ENCODE measurements around the gene PCIF1. TPM values are rescaled to one million over a fixed set of nuclear protein-coding genes. Genes with fewer than 3 reads are reported as not detected.

The PCIF1 gene
- total and polyA plus RNA-seq, 2 experiments from 2014 or later = 11.8 to 26.0 TPM

DNA sequence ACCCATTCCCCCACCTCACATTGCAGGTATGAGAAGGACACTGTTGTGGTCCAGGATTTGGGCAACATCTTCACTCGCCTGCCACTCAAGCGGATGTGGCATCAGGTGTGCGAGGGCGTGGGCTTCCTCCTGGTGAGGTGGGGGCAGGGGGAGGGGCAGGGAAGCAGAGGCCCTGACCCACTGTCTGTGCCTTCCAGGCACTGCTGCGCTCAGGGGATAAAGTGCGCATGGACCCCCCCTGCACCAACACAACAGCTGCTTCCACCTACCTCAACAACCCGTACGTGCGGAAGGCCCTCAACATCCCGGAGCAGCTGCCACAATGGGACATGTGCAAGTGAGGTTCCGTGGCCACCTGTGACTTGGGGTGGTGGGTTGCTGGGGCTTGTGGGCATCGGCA, 39.7 kb upstream of the PCIF1 start:
- H3K4me3 ChIP-seq = no peak overlapping the region
- no peak overlapping the region for H3K27ac ChIP-seq
- no peaks in the 10 kb centered on the region for H3K27me3 ChIP-seq
- 90% methylated on average over 11 of the region's 12 CpGs for WGBS (ENCODE audit: low lambda C conversion rate, missing lambda C conversion rate)
- H3K36me3 ChIP-seq (replicated peaks; ENCODE audit: insufficient read depth, low read depth) = no peaks in the 10 kb centered on the region
- no peaks in the 10 kb centered on the region for H4K20me1 ChIP-seq (ENCODE audit: insufficient read depth, poor library complexity, severe bottlenecking)
- TF ChIP-seq EZH2 (IDR thresholded peaks at IDR 0.05; ENCODE audit: borderline replicate concordance) (no peak), CTCF (IDR thresholded peaks at IDR 0.05; ENCODE audit: poor library complexity) (no peak), EZH2phosphoT487 (IDR thresholded peaks at IDR 0.05; ENCODE audit: low read depth, severe bottlenecking, unreplicated experiment) (no peak)
- no peak overlapping the region for H2AFZ ChIP-seq
- H3K9me3 ChIP-seq (ENCODE audit: low read depth) = no peaks in the 10 kb centered on the region
- H3K4me2 ChIP-seq = no peak overlapping the region
- no peaks in the 10 kb centered on the region for H3K9me2 ChIP-seq (replicated peaks; ENCODE audit: insufficient read depth)
- peaks cover 8% of the 10 kb centered on the region for H3K4me1 ChIP-seq (ENCODE audit: insufficient read depth)
- peaks cover 30% of the 10 kb centered on the region for H3K79me2 ChIP-seq
- DNase-seq (ENCODE audit: low spot score) = no peak

- H3K27ac ChIP-seq = no peak overlapping the region
- peaks cover 19% of the 10 kb centered on the region for H3K79me2 ChIP-seq
- 96% methylated on average over 14 of the region's 14 CpGs for WGBS (ENCODE audit: low lambda C conversion rate, missing lambda C conversion rate)
- H3K4me1 ChIP-seq (ENCODE audit: insufficient read depth) = peaks cover 8% of the 10 kb centered on the region
- H4K20me1 ChIP-seq (ENCODE audit: insufficient read depth, poor library complexity, severe bottlenecking) = no peaks in the 10 kb centered on the region
- H3K27me3 ChIP-seq = no peaks in the 10 kb centered on the region
- DNase-seq (ENCODE audit: low spot score) = no peak
- no peaks in the 10 kb centered on the region for H3K9me2 ChIP-seq (replicated peaks; ENCODE audit: insufficient read depth)
- H3K9me3 ChIP-seq (ENCODE audit: low read depth) = no peaks in the 10 kb centered on the region
- H2AFZ ChIP-seq = no peak overlapping the region
- no peak overlapping the region for H3K4me3 ChIP-seq
- no peak for TF ChIP-seq CTCF (IDR thresholded peaks at IDR 0.05; ENCODE audit: poor library complexity)
- TF ChIP-seq EZH2phosphoT487 (IDR thresholded peaks at IDR 0.05; ENCODE audit: low read depth, severe bottlenecking, unreplicated experiment) = no peak
- TF ChIP-seq EZH2 (IDR thresholded peaks at IDR 0.05; ENCODE audit: borderline replicate concordance) = no peak
- no peaks in the 10 kb centered on the region for H3K36me3 ChIP-seq (replicated peaks; ENCODE audit: insufficient read depth, low read depth)
- no peak overlapping the region for H3K4me2 ChIP-seq
Observed at GRCh38 chr20:45896641-45897161, 37.8 kb upstream of the PCIF1 start.

DNA sequence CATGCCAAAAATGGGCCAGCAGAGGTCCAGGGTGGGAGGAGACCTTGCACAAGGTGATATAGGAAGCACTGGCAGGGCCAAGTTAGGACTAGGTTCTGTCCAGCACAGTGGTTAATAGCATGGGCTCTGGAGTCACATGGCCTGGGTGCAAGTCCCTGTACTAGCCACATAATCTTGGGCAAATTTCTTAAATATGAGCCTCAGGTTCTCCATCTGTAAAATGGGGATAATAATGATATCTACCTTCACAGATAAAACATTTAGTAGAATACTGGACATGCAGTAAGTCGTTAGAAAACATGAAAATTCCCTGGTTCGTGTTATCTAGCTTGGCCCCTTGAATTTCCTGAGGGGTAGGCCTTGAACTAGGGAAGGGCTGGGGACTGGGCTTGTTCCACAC, 37.2 kb upstream of the PCIF1 start:
- TF ChIP-seq EZH2phosphoT487 (IDR thresholded peaks at IDR 0.05; ENCODE audit: low read depth, severe bottlenecking, unreplicated experiment) = no peak
- TF ChIP-seq EZH2 (IDR thresholded peaks at IDR 0.05; ENCODE audit: borderline replicate concordance) = no peak
- TF ChIP-seq CTCF (IDR thresholded peaks at IDR 0.05; ENCODE audit: poor library complexity) = no peak
- Histone ChIP-seq H4K20me1 (ENCODE audit: insufficient read depth, poor library complexity, severe bottlenecking) (no peaks in the 10 kb centered on the region), H3K27ac (no peak overlapping the region), H3K27me3 (no peaks in the 10 kb centered on the region), H3K4me2 (no peak overlapping the region), H3K9me2 (replicated peaks; ENCODE audit: insufficient read depth) (no peaks in the 10 kb centered on the region), H3K9me3 (ENCODE audit: low read depth) (no peaks in the 10 kb centered on the region), H3K79me2 (peaks cover 15% of the 10 kb centered on the region), H3K4me1 (ENCODE audit: insufficient read depth) (peaks cover 8% of the 10 kb centered on the region), H3K4me3 (no peak overlapping the region), H2AFZ (no peak overlapping the region), H3K36me3 (replicated peaks; ENCODE audit: insufficient read depth, low read depth) (no peaks in the 10 kb centered on the region)
- 86% methylated on average over 2 of the region's 2 CpGs for WGBS (ENCODE audit: low lambda C conversion rate, missing lambda C conversion rate)
- no peak for DNase-seq (ENCODE audit: low spot score)

- Histone ChIP-seq H3K4me2 (no peak overlapping the region), H3K27me3 (no peaks in the 10 kb centered on the region), H3K79me2 (peaks cover 11% of the 10 kb centered on the region), H3K27ac (no peak overlapping the region), H3K4me3 (no peak overlapping the region), H3K4me1 (ENCODE audit: insufficient read depth) (peaks cover 8% of the 10 kb centered on the region), H2AFZ (no peak overlapping the region), H3K36me3 (replicated peaks; ENCODE audit: insufficient read depth, low read depth) (no peaks in the 10 kb centered on the region), H4K20me1 (ENCODE audit: insufficient read depth, poor library complexity, severe bottlenecking) (no peaks in the 10 kb centered on the region), H3K9me3 (ENCODE audit: low read depth) (no peaks in the 10 kb centered on the region), H3K9me2 (replicated peaks; ENCODE audit: insufficient read depth) (no peaks in the 10 kb centered on the region)
- WGBS (ENCODE audit: low lambda C conversion rate, missing lambda C conversion rate) = 95% methylated on average over 7 of the region's 7 CpGs
- DNase-seq (ENCODE audit: low spot score) = no peak
- no peak for TF ChIP-seq EZH2 (IDR thresholded peaks at IDR 0.05; ENCODE audit: borderline replicate concordance)
- no peak for TF ChIP-seq EZH2phosphoT487 (IDR thresholded peaks at IDR 0.05; ENCODE audit: low read depth, severe bottlenecking, unreplicated experiment)
- TF ChIP-seq CTCF (IDR thresholded peaks at IDR 0.05; ENCODE audit: poor library complexity) = no peak
Observed at GRCh38 chr20:45897692-45898091, 36.8 kb upstream of the PCIF1 start.
